ENCODE data around the gene MYL9. TPM values are rescaled to one million over a fixed set of nuclear protein-coding genes. Genes with fewer than 3 reads are reported as not detected.

The MYL9 gene
- total and polyA plus RNA-seq, 2 donors (not counting 1 experiment from before 2014, with no cell fraction given) = 0.78 to 3.5 TPM

GRCh38 chr20:36526521-36527011 is 14.8 kb upstream of the MYL9 start:
- Histone ChIP-seq H3K4me3 (ENCODE audit: control extremely low read depth in 1 of 5, extremely low read depth in 1 of 5, insufficient read depth in 1 of 5, low read depth in 2 of 5, low read length in 4 of 5) (no peak overlapping the region), H3K27ac (ENCODE audit: low read length in 2 of 2) (no peak overlapping the region), H3K9ac (ENCODE audit: low read length) (no peak overlapping the region), H3K4me2 (replicated peaks; ENCODE audit: low read depth, low read length, poor library complexity, severe bottlenecking) (no peak overlapping the region), H3K4me1 (ENCODE audit: control insufficient read depth in 2 of 2, insufficient read depth in 2 of 2, low read length in 2 of 2) (peaks cover 14 to 15% of the 10 kb centered on the region in 2 donors), H3K27me3 (replicated peaks in 1 of 4; ENCODE audit: control extremely low read depth in 1 of 4, control insufficient read depth in 3 of 4, insufficient read depth in 4 of 4, low read length in 3 of 4) (no peaks in the 10 kb centered on the region), H2AFZ (ENCODE audit: insufficient read depth, low read depth, low read length, poor library complexity, severe bottlenecking) (no peak overlapping the region), H3K9me3 (ENCODE audit: control extremely low read depth in 1 of 3, control insufficient read depth in 2 of 3, insufficient read depth in 1 of 3, low read length in 2 of 3) (no peaks in the 10 kb centered on the region), H3K36me3 (replicated peaks in 1 of 2; ENCODE audit: control extremely low read depth in 1 of 2, control insufficient read depth in 1 of 2, extremely low read depth in 1 of 2, insufficient read depth in 2 of 2, low read length in 1 of 2) (peaks cover 2 to 34% of the 10 kb centered on the region in 2 experiments), H3K79me2 (ENCODE audit: control insufficient read depth, insufficient read depth, low read length) (peaks cover 4% of the 10 kb centered on the region), H4K20me1 (ENCODE audit: control insufficient read depth, insufficient read depth, low read length, poor library complexity, severe bottlenecking) (no peaks in the 10 kb centered on the region)
- DNase-seq (no peak), ATAC-seq (ENCODE audit: low read depth) (no peak)
- Mint-ChIP-seq H3K27ac (no peak overlapping the region), H3K9me3 (ENCODE audit: insufficient read depth) (no peaks in the 10 kb centered on the region), H3K4me3 (no peak overlapping the region), H3K4me1 (peaks cover 12% of the 10 kb centered on the region), H3K27me3 (no peaks in the 10 kb centered on the region)
- intact Hi-C loops (cut with micrococcal nuclease) = no loop called here
- CTCF ChIA-PET = no interaction called here
- POLR2A ChIA-PET = no interaction called here
- 97% methylated on average over 26 of the region's 29 CpGs for WGBS (ENCODE audit: insufficient coverage)
- TF ChIP-seq CTCF (IDR thresholded peaks at IDR 0.05) = no peak
- TF ChIP-seq EZH2 (IDR thresholded peaks at IDR 0.05; ENCODE audit: borderline replicate concordance, insufficient read depth, low read depth, low read length, poor library complexity, severe bottlenecking) = no peak

- no peaks in the 10 kb centered on the region for H3K9me3 Mint-ChIP-seq (ENCODE audit: insufficient read depth)
- Histone ChIP-seq H2AFZ (ENCODE audit: insufficient read depth, low read depth, low read length, poor library complexity, severe bottlenecking) (no peak overlapping the region), H3K4me3 (ENCODE audit: control extremely low read depth in 1 of 5, extremely low read depth in 1 of 5, insufficient read depth in 1 of 5, low read depth in 2 of 5, low read length in 4 of 5) (no peak overlapping the region), H3K4me1 (ENCODE audit: control insufficient read depth in 2 of 2, insufficient read depth in 2 of 2, low read length in 2 of 2) (peaks cover 14 to 15% of the 10 kb centered on the region in 2 donors), H4K20me1 (ENCODE audit: control insufficient read depth, insufficient read depth, low read length, poor library complexity, severe bottlenecking) (no peaks in the 10 kb centered on the region), H3K27ac (ENCODE audit: low read length in 2 of 2) (no peak overlapping the region), H3K79me2 (ENCODE audit: control insufficient read depth, insufficient read depth, low read length) (peaks cover 4% of the 10 kb centered on the region), H3K9ac (ENCODE audit: low read length) (no peak overlapping the region), H3K4me2 (replicated peaks; ENCODE audit: low read depth, low read length, poor library complexity, severe bottlenecking) (no peak overlapping the region), H3K36me3 (replicated peaks in 1 of 2; ENCODE audit: control extremely low read depth in 1 of 2, control insufficient read depth in 1 of 2, extremely low read depth in 1 of 2, insufficient read depth in 2 of 2, low read length in 1 of 2) (peaks cover 2 to 34% of the 10 kb centered on the region in 2 experiments), H3K27me3 (replicated peaks in 1 of 4; ENCODE audit: control extremely low read depth in 1 of 4, control insufficient read depth in 3 of 4, insufficient read depth in 4 of 4, low read length in 3 of 4) (no peaks in the 10 kb centered on the region), H3K9me3 (ENCODE audit: control extremely low read depth in 1 of 3, control insufficient read depth in 2 of 3, insufficient read depth in 1 of 3, low read length in 2 of 3) (no peaks in the 10 kb centered on the region)
- no peaks in the 10 kb centered on the region for H3K27me3 Mint-ChIP-seq
- ChIA-PET POLR2A (no interaction called here), CTCF (no interaction called here)
- TF ChIP-seq CTCF (IDR thresholded peaks at IDR 0.05) = no peak
- TF ChIP-seq EZH2 (IDR thresholded peaks at IDR 0.05; ENCODE audit: borderline replicate concordance, insufficient read depth, low read depth, low read length, poor library complexity, severe bottlenecking) = no peak
- no peak for ATAC-seq (ENCODE audit: low read depth)
- H3K4me3 Mint-ChIP-seq = no peak overlapping the region
- peaks cover 9% of the 10 kb centered on the region for H3K4me1 Mint-ChIP-seq
- no peak overlapping the region for H3K27ac Mint-ChIP-seq
- DNase-seq = no peak
- intact Hi-C loops (cut with micrococcal nuclease) = no loop called here
- 100% methylated on average over 6 of the region's 32 CpGs for WGBS (ENCODE audit: insufficient coverage)
These were observed 13.8 kb upstream of the MYL9 start for GRCh38 chr20:36527331-36528125.

Measured in B cell (primary cell).